Lung microvascular endothelial cell (primary cell): ENCODE results near the gene XIST. TPM values are rescaled to one million over a fixed set of nuclear protein-coding genes. Genes with fewer than 3 reads are reported as not detected.
"Not testable (repeated sequence)": the region's sequence is repeated elsewhere in the genome, so short reads cannot be mapped to it uniquely, and the experiment has no call there.

ENCODE experiments used
- DNase-seq, 2 donors: peaks; one replicate each; pipeline versions ENCODE4 v3.0.0 to v3.0.0-alpha.2; 2010; ENCODE audit warnings: low read depth in 2 of 2
- total RNA-seq: library from RNA; depleted of rRNA; stranded (reverse); fragments of >200 nt; gene quantifications from 2 replicates; pipeline ENCODE4 v1.2.1, GENCODE V29; 2014

XIST gene
- total RNA-seq, 1 donor from 2014 or later, result not detected

GRCh38 chrX:73840120-73840924 lies 12.2 kb downstream of the XIST start:
- no peak for DNase-seq

GRCh38 chrX:73839152-73839551 lies 13.4 kb downstream of the XIST start:
- no peak for DNase-seq

GRCh38 chrX:73838123-73838522 lies 14.4 kb downstream of the XIST start:
- no peak for DNase-seq

- DNase-seq, result no peak
Measured at GRCh38 chrX:73836956-73837477, 15.5 kb downstream of the XIST start.

- DNase-seq, result no peak
Measured at GRCh38 chrX:73834219-73834618, 18.3 kb downstream of the XIST start.

GRCh38 chrX:73832319-73832718 lies 20.2 kb downstream of the XIST start:
- no peak for DNase-seq

- DNase-seq, result no peak
Measured at GRCh38 chrX:73831500-73831899, 21.0 kb downstream of the XIST start.

GRCh38 chrX:73830489-73831414 lies 21.8 kb downstream of the XIST start:
- DNase-seq, result no peak

GRCh38 chrX:73829890-73830466 lies 22.5 kb downstream of the XIST start:
- DNase-seq, result no peak

- no peak for DNase-seq
Measured at GRCh38 chrX:73828080-73828720, 24.3 kb downstream of the XIST start.

- DNase-seq, result no peak
Measured at GRCh38 chrX:73827406-73827805, 25.1 kb downstream of the XIST start.

- no peak for DNase-seq
Measured at GRCh38 chrX:73826996-73827395, 25.5 kb downstream of the XIST start.

GRCh38 chrX:73825569-73825968 lies 26.9 kb downstream of the XIST start:
- no peak for DNase-seq

- no peak for DNase-seq
Measured at GRCh38 chrX:73823473-73824004, 29.0 kb downstream of the XIST start.

GRCh38 chrX:73822775-73823174 lies 29.7 kb downstream of the XIST start:
- no peak for DNase-seq

- no peak for DNase-seq
Measured at GRCh38 chrX:73821921-73822559, 30.5 kb downstream of the XIST start.

- not testable (repeated sequence) for DNase-seq
Measured at GRCh38 chrX:73819864-73820558, 32.5 kb downstream of the XIST start.

GRCh38 chrX:73818200-73819116 lies 34.1 kb downstream of the XIST start:
- DNase-seq, result no peak
